NCI-H1417 (cell line): ENCODE results near the gene CFB.
"Not testable (repeated sequence)": the region's sequence is repeated elsewhere in the genome, so short reads cannot be mapped to it uniquely, and the experiment has no call there.

Experiments
- DNase-seq, 3 experiments: peaks; one replicate each; lab custom pipeline; 2025; lab: John Stamatoyannopoulos, UW

Gene CFB

GRCh38 chr6:31945507-31946369 lies at the start of gene CFB:
Gene CFB (plus strand): TSS chr6:31946095. CDS start chr6:31946222, 127 bp downstream.
- DNase-seq, result no peak

- DNase-seq, result no peak
Observed at GRCh38 chr6:31896493-31896855, 49.4 kb upstream of the CFB start.

- DNase-seq, result peak in 1 of 3 experiments; percentile 46
Observed at GRCh38 chr6:31896856-31897611, 48.9 kb upstream of the CFB start.

- DNase-seq, result peak; percentile 83 to 85 (median 85)
Observed at GRCh38 chr6:31897612-31898382, 48.1 kb upstream of the CFB start, which contains the start of gene EHMT2. Gene EHMT2 (minus strand): TSS chr6:31897698. CDS start chr6:31897677, 21 bp downstream.

- DNase-seq, result peak; percentile 59 to 79 (median 75)
Observed at GRCh38 chr6:31898383-31899011, 47.4 kb upstream of the CFB start.

- DNase-seq, result no peak
Observed at GRCh38 chr6:31899215-31899614, 46.7 kb upstream of the CFB start.

GRCh38 chr6:31899882-31900722 lies 45.8 kb upstream of the CFB start:
- DNase-seq, result no peak

GRCh38 chr6:31900917-31901414 lies 44.9 kb upstream of the CFB start:
- peak in 1 of 3 experiments; percentile 59 for DNase-seq

- DNase-seq, result peak; percentile 52 to 71 (median 66)
Observed at GRCh38 chr6:31901415-31901952, 44.4 kb upstream of the CFB start.

GRCh38 chr6:31901953-31902643 lies 43.8 kb upstream of the CFB start, which contains the start of gene ZBTB12:
Gene ZBTB12 (minus strand): TSS chr6:31902086. CDS start chr6:31901305, 781 bp downstream.
- DNase-seq, result peak; percentile 91 to 99 (median 97)

- DNase-seq, result no peak
Observed at GRCh38 chr6:31903957-31904356, 41.9 kb upstream of the CFB start.

- DNase-seq, result no peak
Observed at GRCh38 chr6:31905041-31905440, 40.9 kb upstream of the CFB start.

- no peak for DNase-seq
Observed at GRCh38 chr6:31906122-31906521, 39.8 kb upstream of the CFB start.

GRCh38 chr6:31906727-31907126 lies 39.2 kb upstream of the CFB start:
- not testable (repeated sequence) for DNase-seq

- no peak for DNase-seq
Observed at GRCh38 chr6:31907158-31907813, 38.6 kb upstream of the CFB start.

GRCh38 chr6:31908255-31908654 lies 37.6 kb upstream of the CFB start:
- not testable (repeated sequence) for DNase-seq

- DNase-seq, result peak in 1 of 3 experiments; percentile 6
Observed at GRCh38 chr6:31908791-31909190, 37.1 kb upstream of the CFB start.

GRCh38 chr6:31909298-31909697 lies 36.6 kb upstream of the CFB start:
- DNase-seq, result not testable (repeated sequence)
